Stomach (tissue), 4 donors: Measurements from ENCODE around the gene ARHGEF10L.

Experiments used
- CTCF ChIP-seq, 7 experiments: fragments of 450-650 bp in 4 of 7; fragments of 200-600 bp in 3 of 7; sonication (generic) in 3 of 7; IDR thresholded peaks; one replicate each; pipeline ENCODE4 v1.5.1; 2016 to 2019; ENCODE audit warnings: antibody characterized with exemption in 7 of 7, control low read depth in 2 of 7, mild to moderate bottlenecking in 1 of 7
- POLR2AphosphoS5 ChIP-seq, 3 donors: sonication (generic); formaldehyde crosslinking; IDR thresholded peaks; one replicate each; pipeline ENCODE4 v1.6.1; 2016; ENCODE audit warnings: antibody characterized with exemption in 3 of 3

- no peak for TF ChIP-seq POLR2AphosphoS5 (IDR thresholded peaks at IDR 0.05)
- no peak for TF ChIP-seq CTCF (IDR thresholded peaks at IDR 0.05)
These were observed 3.1 kb downstream of the ARHGEF10L start for GRCh38 chr1:17542645-17543044.
